ENCODE results near the gene RNF17.
"Not testable (repeated sequence)": the region's sequence is repeated elsewhere in the genome, so short reads cannot be mapped to it uniquely, and the experiment has no call there.

The RNF17 gene

GRCh38 chr13:24723206-24723605 is 40.8 kb upstream of the RNF17 start:
- CTCF ChIA-PET = interaction anchor here (1.0 to 6.2 kb wide), 4 partner anchors 9 to 143 kb away, joined by 3 to 119 read pairs (median 4); no protein-coding TSS in a partner anchor
- POLR2A ChIA-PET = no interaction called here
- DNase-seq (ENCODE audit: low read depth, low spot score) = no peak
- no peak for TF ChIP-seq CTCF (IDR thresholded peaks at IDR 0.05; ENCODE audit: insufficient read depth, low read length, missing control alignments)
- no peak overlapping the region for H3K4me3 ChIP-seq (ENCODE audit: low read depth, low read length)

GRCh38 chr13:24724714-24725113 is 39.3 kb upstream of the RNF17 start:
- DNase-seq (ENCODE audit: low read depth, low spot score) = no peak
- POLR2A ChIA-PET = no interaction called here
- H3K4me3 ChIP-seq (ENCODE audit: low read depth, low read length) = no peak overlapping the region
- TF ChIP-seq CTCF (IDR thresholded peaks at IDR 0.05; ENCODE audit: insufficient read depth, low read length, missing control alignments) = no peak
- CTCF ChIA-PET = interaction anchor here (1.1 to 6.2 kb wide), 5 partner anchors 12 to 243 kb away, joined by 3 to 119 read pairs (median 15); no protein-coding TSS in a partner anchor

GRCh38 chr13:24725379-24725778 is 38.6 kb upstream of the RNF17 start:
- no peak for TF ChIP-seq CTCF (IDR thresholded peaks at IDR 0.05; ENCODE audit: insufficient read depth, low read length, missing control alignments)
- DNase-seq (ENCODE audit: low read depth, low spot score) = no peak
- no peak overlapping the region for H3K4me3 ChIP-seq (ENCODE audit: low read depth, low read length)
- CTCF ChIA-PET = interaction anchor here (1.1 to 6.2 kb wide), 6 partner anchors 12 to 243 kb away, joined by 3 to 119 read pairs (median 11); no protein-coding TSS in a partner anchor
- POLR2A ChIA-PET = no interaction called here

- peak; percentile 46 for DNase-seq (ENCODE audit: low read depth, low spot score)
- CTCF ChIA-PET = interaction anchor here (0.7 to 6.2 kb wide), 22 partner anchors 8 to 1582 kb away, joined by 3 to 119 read pairs (median 6); no protein-coding TSS in a partner anchor
- TF ChIP-seq CTCF (IDR thresholded peaks at IDR 0.05; ENCODE audit: insufficient read depth, low read length, missing control alignments) = peak; percentile 80
- H3K4me3 ChIP-seq (ENCODE audit: low read depth, low read length) = no peak overlapping the region
- POLR2A ChIA-PET = no interaction called here
Observed at GRCh38 chr13:24727731-24728601, 36.0 kb upstream of the RNF17 start.

DNA sequence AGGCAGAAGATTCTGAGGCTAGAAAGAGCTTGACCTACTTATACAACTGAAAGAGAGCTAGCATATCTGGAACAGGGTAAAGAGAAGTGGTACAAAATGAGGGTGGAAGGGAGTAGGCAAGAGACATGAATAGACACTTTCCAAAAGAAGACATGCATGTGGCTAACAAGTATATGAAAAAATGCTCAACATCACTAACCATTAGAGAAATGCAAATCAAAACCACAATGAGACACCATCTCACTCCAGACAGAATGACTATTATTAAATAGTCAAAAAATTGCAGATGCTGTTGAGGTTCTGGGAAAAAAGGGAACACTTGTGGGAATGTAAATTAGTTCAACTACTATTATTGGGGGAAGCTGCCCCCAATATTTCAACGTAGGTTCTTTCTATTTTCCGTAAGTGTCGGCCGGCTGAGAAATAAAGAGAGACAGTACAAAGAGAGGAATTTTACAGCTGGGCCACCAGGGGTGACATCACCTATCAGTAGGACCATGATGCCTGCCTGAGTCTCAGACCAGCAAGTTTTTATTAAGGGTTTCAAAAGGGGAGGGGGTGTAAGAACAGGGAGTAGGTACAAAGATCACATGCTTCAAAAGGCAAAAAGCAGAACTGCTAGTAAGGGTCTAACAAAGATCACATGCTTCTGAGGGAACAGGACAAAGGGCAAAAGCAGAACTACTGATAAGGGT is 32.9 kb upstream of the RNF17 start:
- POLR2A ChIA-PET = not testable (repeated sequence)
- CTCF ChIA-PET = interaction anchor here (0.7 to 3.2 kb wide), 4 partner anchors 10 to 125 kb away, joined by 3 to 30 read pairs (median 6); no protein-coding TSS in a partner anchor

GRCh38 chr13:24734950-24735349 is 29.0 kb upstream of the RNF17 start:
- ChIA-PET POLR2A (no interaction called here), CTCF (no interaction called here)
- no peak overlapping the region for H3K4me3 ChIP-seq (ENCODE audit: low read depth, low read length)
- TF ChIP-seq CTCF (IDR thresholded peaks at IDR 0.05; ENCODE audit: insufficient read depth, low read length, missing control alignments) = no peak
- DNase-seq (ENCODE audit: low read depth, low spot score) = no peak

More for the DNA sequence above, 32.9 kb upstream of the RNF17 start:
- H3K4me3 ChIP-seq (ENCODE audit: low read depth, low read length); DNase-seq (ENCODE audit: low read depth, low spot score): not testable (repeated sequence)
